Testis (tissue), 3 donors: ENCODE results near the gene PAIP2B. TPM values are rescaled to one million over a fixed set of nuclear protein-coding genes. Genes with fewer than 3 reads are reported as not detected.

ENCODE experiments used
- DNase-seq: peaks from one replicate; pipeline ENCODE4 v3.0.0-alpha.2; 2019
- H3K27ac ChIP-seq, 2 donors: fragments of 200-600 bp; sonication (generic); one replicate each; pipeline ENCODE4 v1.5.1; 2019
- H3K27me3 ChIP-seq: fragments of 200-600 bp; sonication (generic); one replicate; pipeline ENCODE4 v1.5.1; 2019
- H3K36me3 ChIP-seq: fragments of 200-600 bp; sonication (generic); one replicate; pipeline ENCODE4 v1.5.1; 2017; ENCODE audit warnings: low read depth; ENCODE audit errors: missing control alignments
- H3K4me1 ChIP-seq: fragments of 200-600 bp; sonication (generic); one replicate; pipeline ENCODE4 v1.5.1; 2019
- H3K4me3 ChIP-seq, 2 donors: fragments of 200-600 bp; sonication (generic); one replicate each; pipeline ENCODE4 v1.5.1; 2017 to 2019
- H3K9me3 ChIP-seq: fragments of 200-600 bp; sonication (generic); one replicate; pipeline ENCODE4 v1.5.1; 2017
- CTCF ChIP-seq, 3 experiments: fragments of 450-650 bp in 2 of 3; fragments of 200-600 bp in 1 of 3; sonication (generic) in 1 of 3; IDR thresholded peaks; one replicate each; pipeline ENCODE4 v1.5.1; 2016 to 2019; ENCODE audit warnings: antibody characterized with exemption in 3 of 3, mild to moderate bottlenecking in 2 of 3, moderate library complexity in 1 of 3
- POLR2A ChIP-seq: fragments of 450-650 bp; IDR thresholded peaks from one replicate; pipeline ENCODE4 v1.6.1; 2017; ENCODE audit warnings: antibody characterized with exemption, mild to moderate bottlenecking, moderate library complexity
- WGBS, 2 donors: methylation state at CpG; one replicate each; pipeline ENCODE4 v1.1.5; 2018; 5-methylcytosine and 5-hydroxymethylcytosine counted together
- intact Hi-C: fragments of 100-400 bp; cut with DNase I; formaldehyde crosslinking; loops from one replicate; pipeline ENCODE4 v1.15.1; 2023; ENCODE audit warnings: low total_unique reads
- polyA plus RNA-seq: library from polyadenylated mRNA; stranded (reverse); fragments of 350-450 nt; fragmentation: Illumina TruSeq; extraction: RNeasy Lipid Tissue Mini Kit (QIAGEN cat#74804); gene quantifications from one replicate; pipeline ENCODE4 v1.2.3, GENCODE V29; 2014; ENCODE audit warnings: low read depth, low replicate concordance; ENCODE audit not compliant: insufficient read depth
- total RNA-seq, 2 donors: library from RNA; depleted of rRNA; stranded (reverse); fragments of >200 nt; gene quantifications; one replicate each; pipeline ENCODE4 v1.2.3, GENCODE V29; 2016

The PAIP2B gene
- total and polyA plus RNA-seq, 3 donors from 2014 or later = 3.3 to 4.5 (median 3.9) TPM

- Histone ChIP-seq H3K36me3 (no peaks in the 10 kb centered on the region), H3K4me1 (no peaks in the 10 kb centered on the region), H3K27ac (no peak overlapping the region), H3K9me3 (no peaks in the 10 kb centered on the region), H3K4me3 (no peak overlapping the region), H3K27me3 (no peaks in the 10 kb centered on the region)
- DNase-seq = no peak
- intact Hi-C loops = no loop called here
- WGBS, 2 donors = 79 to 89% methylated on average over 1 of the region's 1 CpG
- TF ChIP-seq CTCF (IDR thresholded peaks at IDR 0.05) = no peak
- TF ChIP-seq POLR2A = no peak
Observed at GRCh38 chr2:71224457-71224856, 2.4 kb downstream of the PAIP2B start.

- H3K27ac ChIP-seq = no peak overlapping the region
- no peaks in the 10 kb centered on the region for H3K27me3 ChIP-seq
- H3K4me3 ChIP-seq = no peak overlapping the region
- H3K4me1 ChIP-seq = no peaks in the 10 kb centered on the region
- DNase-seq = peak; percentile 80
- intact Hi-C loops = no loop called here
- WGBS, 2 donors = 36 to 45% methylated on average over 3 of the region's 3 CpGs
- no peaks in the 10 kb centered on the region for H3K36me3 ChIP-seq
- TF ChIP-seq POLR2A = no peak
- TF ChIP-seq CTCF (IDR thresholded peaks at IDR 0.05) = peak in 2 of 3 experiments; percentile 10 to 32
- no peaks in the 10 kb centered on the region for H3K9me3 ChIP-seq
Observed at GRCh38 chr2:71223767-71224333, 3.1 kb downstream of the PAIP2B start.

GRCh38 chr2:71220743-71221142 is 6.2 kb downstream of the PAIP2B start:
- no peak overlapping the region for H3K27ac ChIP-seq
- H3K4me3 ChIP-seq = no peak overlapping the region
- intact Hi-C loops = no loop called here
- DNase-seq = no peak
- no peaks in the 10 kb centered on the region for H3K9me3 ChIP-seq
- TF ChIP-seq CTCF (IDR thresholded peaks at IDR 0.05) (no peak), POLR2A (no peak)
- 90 to 94% methylated on average over 2 of the region's 2 CpGs for WGBS, 2 donors
- no peaks in the 10 kb centered on the region for H3K4me1 ChIP-seq
- no peaks in the 10 kb centered on the region for H3K27me3 ChIP-seq
- no peaks in the 10 kb centered on the region for H3K36me3 ChIP-seq

GRCh38 chr2:71216501-71216900 is 10.4 kb downstream of the PAIP2B start:
- DNase-seq = no peak
- TF ChIP-seq POLR2A (no peak), CTCF (IDR thresholded peaks at IDR 0.05) (no peak)
- Histone ChIP-seq H3K9me3 (no peaks in the 10 kb centered on the region), H3K36me3 (no peaks in the 10 kb centered on the region), H3K27ac (no peak overlapping the region), H3K4me1 (no peaks in the 10 kb centered on the region), H3K27me3 (no peaks in the 10 kb centered on the region), H3K4me3 (no peak overlapping the region)
- intact Hi-C loops = no loop called here
- WGBS, 2 donors = 92 to 100% methylated on average over 1 of the region's 1 CpG

- TF ChIP-seq CTCF (IDR thresholded peaks at IDR 0.05) (no peak), POLR2A (no peak)
- Histone ChIP-seq H3K4me1 (no peaks in the 10 kb centered on the region), H3K9me3 (no peaks in the 10 kb centered on the region), H3K27ac (no peak overlapping the region), H3K27me3 (no peaks in the 10 kb centered on the region), H3K36me3 (no peaks in the 10 kb centered on the region), H3K4me3 (no peak overlapping the region)
- no peak for DNase-seq
- 93 to 99% methylated on average over 3 of the region's 3 CpGs for WGBS, 2 donors
- intact Hi-C loops = no loop called here
Observed at GRCh38 chr2:71215447-71215846, 11.5 kb downstream of the PAIP2B start.
